Stimulated activated CD4-positive, alpha-beta T cell treated with anti-CD3 and anti-CD28 coated beads, Interleukin-12 subunit alpha, Interleukin-12 subunit beta, amount 100 ng/mL, for 24 hours (primary cell): ENCODE results near the gene GNG7.
"Not testable (repeated sequence)": the region's sequence is repeated elsewhere in the genome, so short reads cannot be mapped to it uniquely, and the experiment has no call there.

Source experiments
- DNase-seq, 2 experiments: peaks; one replicate each; pipeline ENCODE4 v3.0.0-alpha.2; 2020; ENCODE audit warnings: low read depth in 2 of 2

Gene GNG7

GRCh38 chr19:2484178-2484937 lies 218.1 kb downstream of the GNG7 start:
- no peak for DNase-seq

- no peak for DNase-seq
Measured at GRCh38 chr19:2483484-2484151, 218.9 kb downstream of the GNG7 start.

GRCh38 chr19:2483084-2483483 lies 219.4 kb downstream of the GNG7 start:
- no peak for DNase-seq

- DNase-seq = no peak
Measured at GRCh38 chr19:2482354-2483038, 220.0 kb downstream of the GNG7 start.

GRCh38 chr19:2481466-2481865 lies 221.0 kb downstream of the GNG7 start:
- no peak for DNase-seq

- no peak for DNase-seq
Measured at GRCh38 chr19:2479556-2480194, 222.8 kb downstream of the GNG7 start.

- peak in 1 of 2 experiments; percentile 65 for DNase-seq
Measured at GRCh38 chr19:2478756-2479555, 223.5 kb downstream of the GNG7 start.

- DNase-seq = peak in 1 of 2 experiments; percentile 32
Measured at GRCh38 chr19:2478278-2478755, 224.2 kb downstream of the GNG7 start.

GRCh38 chr19:2477732-2478191 lies 224.7 kb downstream of the GNG7 start:
- no peak for DNase-seq

- DNase-seq = no peak
Measured at GRCh38 chr19:2477141-2477710, 225.3 kb downstream of the GNG7 start.

GRCh38 chr19:2476451-2477140 lies 225.9 kb downstream of the GNG7 start:
- DNase-seq = peak in 1 of 2 experiments; percentile 68

GRCh38 chr19:2475702-2476450 lies 226.6 kb downstream of the GNG7 start, which contains the start of gene GADD45B:
TSS of gene GADD45B (plus strand) at chr19:2476127. CDS start at chr19:2476359, 232 bp downstream.
- DNase-seq = peak; percentile 92 to 97

GRCh38 chr19:2475018-2475701 lies 227.3 kb downstream of the GNG7 start:
- DNase-seq = peak in 1 of 2 experiments; percentile 71

- DNase-seq = peak; percentile 82
Measured at GRCh38 chr19:2474232-2475017, 228.1 kb downstream of the GNG7 start.

- not testable (repeated sequence) for DNase-seq
Measured at GRCh38 chr19:2469915-2470200, 232.6 kb downstream of the GNG7 start.

- DNase-seq = peak in 1 of 2 experiments; percentile 33
Measured at GRCh38 chr19:2469102-2469914, 233.2 kb downstream of the GNG7 start.

- no peak for DNase-seq
Measured at GRCh38 chr19:2468596-2468995, 233.9 kb downstream of the GNG7 start.
